ENCODE data around the gene MRGPRF.

DNA sequence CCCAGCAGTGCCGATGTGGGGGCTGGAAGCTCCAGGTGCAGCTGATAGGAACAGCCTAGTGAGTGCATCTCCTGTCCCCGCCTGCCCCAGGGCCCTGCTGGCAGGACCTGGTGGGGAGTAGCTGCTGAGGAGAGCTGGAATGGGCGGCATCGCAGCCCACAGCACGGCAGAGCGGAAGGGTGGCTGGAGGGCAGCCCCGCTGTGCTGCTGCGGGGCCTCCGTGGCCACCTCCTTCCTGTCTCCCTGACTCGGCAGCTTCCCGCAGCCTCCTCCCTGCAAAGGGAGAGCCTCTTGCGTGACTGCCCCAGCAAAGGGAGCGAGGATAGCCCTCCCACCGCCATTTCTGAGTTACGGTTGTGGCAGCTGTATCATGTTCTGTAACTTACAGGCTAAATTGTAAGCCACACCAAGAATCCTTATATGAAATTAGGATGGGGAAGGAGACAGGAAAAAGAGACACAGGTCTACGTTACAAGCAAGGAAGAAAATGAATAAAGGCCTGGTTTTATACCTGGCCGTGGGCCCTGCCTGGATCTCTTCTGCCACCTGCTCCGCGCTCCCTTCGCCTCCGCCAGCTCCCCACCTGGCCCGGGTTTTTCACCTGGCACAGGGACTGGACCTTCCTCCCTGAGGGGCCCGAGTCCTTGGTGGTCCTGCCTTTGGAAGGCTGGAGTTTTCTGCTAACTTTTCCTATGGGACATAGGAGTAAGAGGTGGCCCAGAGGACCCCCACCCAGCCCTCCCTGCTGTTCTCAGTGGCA, 45.6 kb upstream of the MRGPRF start:
- no peak for TF ChIP-seq POLR2A (IDR thresholded peaks at IDR 0.05; ENCODE audit: borderline replicate concordance, extremely low read depth, insufficient read depth, insufficient read length)
- TF ChIP-seq, protein P1, sequence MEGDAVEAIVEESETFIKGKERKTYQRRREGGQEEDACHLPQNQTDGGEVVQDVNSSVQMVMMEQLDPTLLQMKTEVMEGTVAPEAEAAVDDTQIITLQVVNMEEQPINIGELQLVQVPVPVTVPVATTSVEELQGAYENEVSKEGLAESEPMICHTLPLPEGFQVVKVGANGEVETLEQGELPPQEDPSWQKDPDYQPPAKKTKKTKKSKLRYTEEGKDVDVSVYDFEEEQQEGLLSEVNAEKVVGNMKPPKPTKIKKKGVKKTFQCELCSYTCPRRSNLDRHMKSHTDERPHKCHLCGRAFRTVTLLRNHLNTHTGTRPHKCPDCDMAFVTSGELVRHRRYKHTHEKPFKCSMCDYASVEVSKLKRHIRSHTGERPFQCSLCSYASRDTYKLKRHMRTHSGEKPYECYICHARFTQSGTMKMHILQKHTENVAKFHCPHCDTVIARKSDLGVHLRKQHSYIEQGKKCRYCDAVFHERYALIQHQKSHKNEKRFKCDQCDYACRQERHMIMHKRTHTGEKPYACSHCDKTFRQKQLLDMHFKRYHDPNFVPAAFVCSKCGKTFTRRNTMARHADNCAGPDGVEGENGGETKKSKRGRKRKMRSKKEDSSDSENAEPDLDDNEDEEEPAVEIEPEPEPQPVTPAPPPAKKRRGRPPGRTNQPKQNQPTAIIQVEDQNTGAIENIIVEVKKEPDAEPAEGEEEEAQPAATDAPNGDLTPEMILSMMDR (IDR thresholded peaks at IDR 0.05 in 2 of 3, conservative IDR thresholded peaks at IDR 0.05 in 1 of 3; ENCODE audit: borderline replicate concordance in 1 of 3, insufficient read depth in 1 of 3, low read depth in 2 of 3, low read length in 2 of 3): no peak
- no peak for TF ChIP-seq EZH2phosphoT487 (IDR thresholded peaks at IDR 0.05; ENCODE audit: borderline replicate concordance)
- TF ChIP-seq, protein P2, sequence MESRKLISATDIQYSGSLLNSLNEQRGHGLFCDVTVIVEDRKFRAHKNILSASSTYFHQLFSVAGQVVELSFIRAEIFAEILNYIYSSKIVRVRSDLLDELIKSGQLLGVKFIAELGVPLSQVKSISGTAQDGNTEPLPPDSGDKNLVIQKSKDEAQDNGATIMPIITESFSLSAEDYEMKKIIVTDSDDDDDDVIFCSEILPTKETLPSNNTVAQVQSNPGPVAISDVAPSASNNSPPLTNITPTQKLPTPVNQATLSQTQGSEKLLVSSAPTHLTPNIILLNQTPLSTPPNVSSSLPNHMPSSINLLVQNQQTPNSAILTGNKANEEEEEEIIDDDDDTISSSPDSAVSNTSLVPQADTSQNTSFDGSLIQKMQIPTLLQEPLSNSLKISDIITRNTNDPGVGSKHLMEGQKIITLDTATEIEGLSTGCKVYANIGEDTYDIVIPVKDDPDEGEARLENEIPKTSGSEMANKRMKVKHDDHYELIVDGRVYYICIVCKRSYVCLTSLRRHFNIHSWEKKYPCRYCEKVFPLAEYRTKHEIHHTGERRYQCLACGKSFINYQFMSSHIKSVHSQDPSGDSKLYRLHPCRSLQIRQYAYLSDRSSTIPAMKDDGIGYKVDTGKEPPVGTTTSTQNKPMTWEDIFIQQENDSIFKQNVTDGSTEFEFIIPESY (IDR thresholded peaks at IDR 0.05; ENCODE audit: extremely low read depth, insufficient replicate concordance, low read length): no peak
- TF ChIP-seq EZH2 (IDR thresholded peaks at IDR 0.05): no peak
- TF ChIP-seq FOSL1 (IDR thresholded peaks at IDR 0.05; ENCODE audit: low read depth): no peak
- TF ChIP-seq REST (IDR thresholded peaks at IDR 0.05; ENCODE audit: low read depth): no peak
- TF ChIP-seq CEBPB (IDR thresholded peaks at IDR 0.05; ENCODE audit: low read depth): no peak
- TF ChIP-seq MAX (IDR thresholded peaks at IDR 0.05): no peak
- no peak for TF ChIP-seq SIN3A (IDR thresholded peaks at IDR 0.05; ENCODE audit: low read depth)
